Naive thymus-derived CD4-positive, alpha-beta T cell (primary cell): ENCODE data around the gene RAB8B. TPM values are rescaled to one million over a fixed set of nuclear protein-coding genes. Genes with fewer than 3 reads are reported as not detected.

ENCODE experiments used
- ATAC-seq: fragments of 150-1000 bp; cut with Tn5 transposase; 2 replicates; pipeline ENCODE4 v1.10.0; 2021; ENCODE audit warnings: mild to moderate bottlenecking, moderate library complexity
- CTCF ChIA-PET: fragments of 350-600 bp; sonication (Branson Sonifier 250); formaldehyde crosslinking; loops from one replicate; lab custom pipeline; 2021; ENCODE audit warnings: antibody characterized with exemption; lab: Charles Lee
- POLR2A ChIA-PET: fragments of 350-600 bp; sonication (Branson Sonifier 250); formaldehyde crosslinking; loops from one replicate; lab custom pipeline; 2021; ENCODE audit warnings: antibody characterized with exemption, inconsistent platforms; lab: Charles Lee
- DNase-seq, 9 donors: peaks; one replicate each; pipeline versions ENCODE4 v3.0.0 to v3.0.0-alpha.2; 2020 to 2022; ENCODE audit warnings: mixed read lengths in 1 of 9
- H3K27ac ChIP-seq: one replicate; pipeline ENCODE4 v1.7.0; 2013; ENCODE audit warnings: mild to moderate bottlenecking, low read depth, low read length, moderate library complexity
- H3K27me3 ChIP-seq, 2 donors: one replicate each; pipeline ENCODE4 v1.7.0; 2013; ENCODE audit warnings: low read length in 2 of 2, mild to moderate bottlenecking in 2 of 2, moderate library complexity in 2 of 2; ENCODE audit not compliant: control insufficient read depth in 2 of 2, insufficient read depth in 2 of 2
- H3K36me3 ChIP-seq, 3 experiments: 1 replicate in 2 of 3; 2 replicates in 1 of 3; pipeline ENCODE4 v1.7.0; 2013; ENCODE audit warnings: low read length in 3 of 3, mild to moderate bottlenecking in 3 of 3, moderate library complexity in 1 of 3; ENCODE audit not compliant: insufficient read depth in 3 of 3, control insufficient read depth in 2 of 3
- H3K4me1 ChIP-seq, 2 donors: one replicate each; pipeline ENCODE4 v1.7.0; 2013; ENCODE audit warnings: low read length in 2 of 2, mild to moderate bottlenecking in 2 of 2, moderate library complexity in 1 of 2; ENCODE audit not compliant: control insufficient read depth in 2 of 2, insufficient read depth in 2 of 2
- H3K4me3 ChIP-seq: 2 replicates; pipeline ENCODE4 v1.7.0; 2013; ENCODE audit warnings: mild to moderate bottlenecking, low read length
- H3K9me3 ChIP-seq, 3 experiments: 1 replicate in 2 of 3; 2 replicates in 1 of 3; pipeline ENCODE4 v1.7.0; 2013; ENCODE audit warnings: low read length in 3 of 3; ENCODE audit not compliant: control insufficient read depth in 2 of 3
- H3K27ac Mint-ChIP-seq, 9 donors: one replicate each; pipeline ENCODE4 v1.8.0; 2020 to 2022; ENCODE audit warnings: mixed read lengths in 9 of 9, mild to moderate bottlenecking in 8 of 9, moderate library complexity in 5 of 9, inconsistent platforms in 2 of 9
- H3K27me3 Mint-ChIP-seq, 5 donors: one replicate each; pipeline ENCODE4 v1.8.0; 2021 to 2022; ENCODE audit warnings: mixed read lengths in 5 of 5, mild to moderate bottlenecking in 1 of 5
- H3K36me3 Mint-ChIP-seq, 5 donors: one replicate each; pipeline ENCODE4 v1.8.0; 2020 to 2022; ENCODE audit warnings: mixed read lengths in 5 of 5, mild to moderate bottlenecking in 3 of 5, inconsistent platforms in 1 of 5
- H3K4me1 Mint-ChIP-seq, 7 donors: one replicate each; pipeline ENCODE4 v1.8.0; 2020 to 2022; ENCODE audit warnings: mixed read lengths in 7 of 7, mild to moderate bottlenecking in 3 of 7, inconsistent platforms in 1 of 7
- H3K4me3 Mint-ChIP-seq, 10 donors: one replicate each; pipeline ENCODE4 v1.8.0; 2020 to 2022; ENCODE audit warnings: mild to moderate bottlenecking in 10 of 10, mixed read lengths in 10 of 10, moderate library complexity in 6 of 10, inconsistent platforms in 2 of 10
- H3K9me3 Mint-ChIP-seq, 11 donors: one replicate each; pipeline ENCODE4 v1.8.0; 2020 to 2022; ENCODE audit warnings: mixed read lengths in 11 of 11, mild to moderate bottlenecking in 4 of 11, inconsistent platforms in 1 of 11, moderate library complexity in 1 of 11
- intact Hi-C, 2 donors: fragments of 100-400 bp; cut with micrococcal nuclease; formaldehyde crosslinking; loops; one replicate each; pipeline ENCODE4 v1.15.1; 2023
- polyA plus RNA-seq, 2 donors: library from polyadenylated mRNA; unstranded; fragments of 300-500 nt; fragmentation: Illumina TruSeq; gene quantifications; one replicate each; pipeline ENCODE4 v1.2.3, GENCODE V29; 2021
- total RNA-seq, 6 experiments: library from RNA in 5 of 6; stranded (reverse) in 5 of 6; gene quantifications; 1 replicate in 5 of 6; 2 replicates in 1 of 6; pipeline ENCODE4 v1.2.3 and lab custom pipeline; 2021 to 2026

RAB8B gene
- 100 to 1,000 TPM in 1 of 5 experiments, 10 to 100 TPM in 4; 37.2 to 100 (median 71.3) TPM for total RNA-seq
- polyA plus RNA-seq = 10 to 100 TPM; 30.4 to 32.0 TPM
- 89.8 reads per million, percentile 82 among the genes with 10 or more reads in this experiment for total RNA-seq (lab: John Stamatoyannopoulos, UW)

DNA sequence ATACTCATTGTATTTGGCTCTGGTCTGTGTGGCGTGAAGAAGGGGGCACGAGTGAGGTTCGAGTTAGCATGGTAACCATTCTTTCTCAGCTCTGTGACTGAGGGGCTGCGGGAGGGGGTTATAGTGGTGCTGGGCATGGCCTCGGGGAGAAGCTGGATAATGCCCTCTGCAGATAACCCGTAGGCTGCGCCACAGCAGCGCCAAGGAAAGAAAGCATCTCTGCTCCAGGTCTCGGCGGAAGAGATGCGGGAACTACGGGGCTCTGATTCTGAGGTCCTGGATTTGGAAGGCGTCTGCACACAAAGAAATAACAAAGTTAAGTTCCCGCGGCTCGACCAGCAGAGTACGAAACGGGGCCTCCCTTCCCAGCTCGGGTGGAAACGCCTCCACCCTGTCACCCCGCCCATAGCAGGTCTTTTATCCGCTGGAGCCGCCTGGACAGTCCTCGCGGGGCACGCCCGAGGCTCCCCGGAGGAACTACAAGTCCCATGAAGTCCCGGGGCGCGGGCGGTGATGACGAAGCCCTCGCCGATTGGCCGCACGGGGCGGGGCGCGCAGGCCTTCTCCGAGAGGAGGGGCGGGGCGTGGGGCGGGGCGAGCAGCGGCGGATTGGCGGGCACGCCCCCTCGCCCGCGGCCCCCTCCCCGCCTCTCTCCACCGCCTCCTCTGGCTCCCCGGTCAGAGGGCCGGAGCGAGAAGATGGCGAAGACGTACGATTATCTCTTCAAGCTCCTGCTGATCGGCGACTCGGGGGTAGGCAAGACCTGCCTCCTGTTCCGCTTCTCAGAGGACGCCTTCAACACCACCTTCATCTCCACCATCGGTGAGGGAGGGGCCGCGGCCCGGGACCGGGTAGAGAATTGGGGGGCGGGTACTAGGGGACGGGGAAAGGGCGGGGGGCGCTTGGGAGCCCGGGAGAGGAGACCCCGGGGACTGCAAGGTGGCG is at the start of gene RAB8B:
Gene RAB8B (plus strand): TSS at position 681 of the 946 bp plus-strand sequence. CDS start 19 bp downstream, at position 700.
- Histone ChIP-seq H3K4me3 (peak within 1 kb of the TSS; percentile 86), H3K9me3 (no peaks in the 10 kb centered on the region), H3K27ac (peak within 1 kb of the TSS; percentile 99), H3K4me1 (peaks cover 22 to 40% of the 10 kb centered on the region in 2 donors), H3K27me3 (no peaks in the 10 kb centered on the region), H3K36me3 (peaks cover 0 to 8% (median 0%) of the 10 kb centered on the region in 3 experiments)
- peaks cover 41 to 54% (median 50%) of the 10 kb centered on the region in 7 donors for H3K4me1 Mint-ChIP-seq
- peaks cover 0 to 2% (median 0%) of the 10 kb centered on the region in 11 donors for H3K9me3 Mint-ChIP-seq
- ChIA-PET POLR2A (interaction anchor here (2.2 kb wide), 1 partner anchor 32 kb away, joined by 9 read pairs; the partner anchor contains the start of gene RPS27L), CTCF (interaction anchor here (1.4 kb wide), 1 partner anchor 32 kb away, joined by 4 read pairs; the partner anchor contains the start of gene RPS27L)
- peak within 1 kb of the TSS; percentile 84 to 98 (median 95) for H3K27ac Mint-ChIP-seq
- intact Hi-C loops = loop anchor here (1.0 to 2.0 kb wide), 7 partner anchors 32 to 905 kb away; partner anchors contain the start of genes APH1B (in 2 of the 2), LACTB (in 2 of the 2), RPS27L (in 1 of the 2) and USP3 (in 1 of the 2)
- ATAC-seq (peak; percentile 88), DNase-seq (peak; percentile 85 to 98 (median 93))
- H3K36me3 Mint-ChIP-seq = peaks cover 0 to 19% (median 0%) of the 10 kb centered on the region in 5 donors
- peaks cover 0 to 3% (median 0%) of the 10 kb centered on the region in 5 donors for H3K27me3 Mint-ChIP-seq
- peak within 1 kb of the TSS; percentile 92 to 99 (median 97) for H3K4me3 Mint-ChIP-seq

DNA sequence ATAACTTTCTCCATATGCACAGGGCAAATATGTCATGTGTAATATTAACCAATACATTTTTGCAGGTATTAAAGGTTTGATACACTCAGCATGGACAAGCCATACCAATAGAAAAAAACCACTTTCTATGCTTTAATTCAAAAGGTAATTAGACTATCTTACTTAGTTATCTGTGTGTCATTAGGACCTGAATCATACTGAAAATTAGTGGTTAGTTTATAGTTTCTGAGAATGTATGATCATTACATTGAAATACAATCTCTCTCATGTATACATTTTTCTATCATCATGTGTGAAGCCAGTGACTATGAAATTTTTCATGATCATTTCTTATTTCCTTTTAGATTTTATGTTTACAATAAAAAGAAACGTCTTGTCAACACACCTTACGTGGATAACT is 48.5 kb upstream of the RAB8B start:
- Mint-ChIP-seq H3K4me3 (no peak overlapping the region), H3K27me3 (no peaks in the 10 kb centered on the region), H3K9me3 (peaks cover 0 to 3% (median 0%) of the 10 kb centered on the region in 11 donors), H3K36me3 (peaks cover 0 to 26% (median 13%) of the 10 kb centered on the region in 5 donors), H3K4me1 (peaks cover 0 to 7% (median 0%) of the 10 kb centered on the region in 7 donors), H3K27ac (no peak overlapping the region)
- CTCF ChIA-PET = no interaction called here
- ATAC-seq (no peak), DNase-seq (no peak)
- Histone ChIP-seq H3K4me1 (no peaks in the 10 kb centered on the region), H3K4me3 (no peak overlapping the region), H3K27me3 (no peaks in the 10 kb centered on the region), H3K9me3 (no peaks in the 10 kb centered on the region), H3K36me3 (no peaks in the 10 kb centered on the region), H3K27ac (no peak overlapping the region)
- POLR2A ChIA-PET = no interaction called here
- intact Hi-C loops = no loop called here

DNA sequence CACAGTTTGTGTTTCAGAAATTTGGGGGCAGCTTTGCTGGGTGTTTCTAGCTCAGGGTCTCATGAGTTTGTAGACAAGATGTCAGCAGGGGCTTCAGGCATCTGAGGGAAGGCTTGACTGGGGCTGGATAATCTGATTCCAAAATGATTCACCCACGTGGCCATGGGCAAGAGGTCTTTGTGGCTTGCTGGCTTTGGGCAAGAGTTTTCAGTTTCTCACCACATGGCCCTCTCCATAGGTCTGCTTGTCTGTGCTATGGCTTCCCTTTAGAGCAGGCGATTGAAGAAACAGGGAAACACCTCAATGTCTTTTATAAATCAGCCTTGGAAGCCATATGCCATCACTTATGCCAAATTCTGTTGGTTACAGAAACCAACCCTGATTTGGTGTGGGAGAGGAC is 44.0 kb upstream of the RAB8B start:
- Histone ChIP-seq H3K27ac (no peak overlapping the region), H3K36me3 (peaks cover 0 to 14% (median 0%) of the 10 kb centered on the region in 3 experiments), H3K27me3 (no peaks in the 10 kb centered on the region), H3K4me3 (no peak overlapping the region), H3K9me3 (no peaks in the 10 kb centered on the region), H3K4me1 (no peaks in the 10 kb centered on the region)
- H3K4me1 Mint-ChIP-seq = peaks cover 0 to 14% (median 8%) of the 10 kb centered on the region in 7 donors
- CTCF ChIA-PET = interaction anchor here (0.9 to 1.0 kb wide), 2 partner anchors 12 to 1042 kb away, joined by 3 to 4 read pairs; partner anchors contain the start of gene RPS27L
- H3K27me3 Mint-ChIP-seq = no peaks in the 10 kb centered on the region
- intact Hi-C loops = no loop called here
- POLR2A ChIA-PET = no interaction called here
- peak overlapping the region in 2 of 9 donors; percentile 6 to 52 for H3K27ac Mint-ChIP-seq
- H3K4me3 Mint-ChIP-seq = no peak overlapping the region
- H3K36me3 Mint-ChIP-seq = peaks cover 0 to 41% (median 20%) of the 10 kb centered on the region in 5 donors
- peaks cover 0 to 3% (median 0%) of the 10 kb centered on the region in 11 donors for H3K9me3 Mint-ChIP-seq
- no peak for ATAC-seq
- no peak for DNase-seq

DNA sequence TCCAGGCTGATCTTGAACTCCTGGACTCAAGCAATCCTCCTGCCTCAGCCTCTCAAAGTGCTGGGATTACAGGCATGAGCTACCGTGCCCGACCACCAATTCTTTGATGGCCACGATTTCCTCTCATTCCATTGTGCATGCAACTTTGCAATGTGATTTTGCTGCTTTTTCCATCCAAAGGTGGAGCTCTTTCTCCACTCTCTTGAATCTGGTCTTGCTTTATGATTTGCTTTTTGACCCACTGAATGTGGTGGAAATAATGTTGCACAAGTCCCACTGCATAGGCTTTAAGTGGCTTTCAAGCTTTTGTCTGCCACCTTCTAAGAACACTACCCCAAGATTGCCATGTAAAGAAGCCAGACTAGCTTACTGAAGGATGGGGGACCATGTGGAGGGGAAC is 42.7 kb upstream of the RAB8B start:
- no peaks in the 10 kb centered on the region for H3K27me3 Mint-ChIP-seq
- no peak for ATAC-seq

DNA sequence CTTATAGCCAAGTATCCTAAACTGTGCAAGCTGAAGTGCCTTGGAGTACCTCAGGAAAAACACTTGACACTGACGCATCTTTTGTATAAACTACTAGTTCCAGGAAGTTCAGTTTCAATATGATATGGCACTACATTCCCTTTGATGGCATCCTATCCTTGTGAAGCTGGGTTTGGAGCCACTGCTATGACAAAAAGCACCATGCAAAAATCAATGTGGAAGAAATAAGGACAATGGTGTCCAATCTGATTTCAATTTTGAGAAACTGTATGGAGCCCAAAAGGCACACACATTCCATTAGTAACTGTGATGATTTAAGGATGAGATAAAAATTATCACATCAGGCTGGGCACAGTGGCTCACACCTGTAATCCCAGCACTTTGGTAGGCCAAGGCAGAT is 37.7 kb upstream of the RAB8B start:
- intact Hi-C loops = no loop called here
- CTCF ChIA-PET = no interaction called here
- Histone ChIP-seq H3K36me3 (peaks cover 0 to 20% (median 0%) of the 10 kb centered on the region in 3 experiments), H3K4me3 (no peak overlapping the region), H3K27ac (no peak overlapping the region), H3K4me1 (peaks cover 4 to 5% of the 10 kb centered on the region in 2 donors), H3K27me3 (no peaks in the 10 kb centered on the region), H3K9me3 (no peaks in the 10 kb centered on the region)
- peaks cover 4 to 40% (median 30%) of the 10 kb centered on the region in 7 donors for H3K4me1 Mint-ChIP-seq
- no peak for DNase-seq
- no peak overlapping the region for H3K4me3 Mint-ChIP-seq
- peaks cover 0 to 46% (median 14%) of the 10 kb centered on the region in 5 donors for H3K36me3 Mint-ChIP-seq
- POLR2A ChIA-PET = interaction anchor here (0.7 to 1.0 kb wide), 2 partner anchors 13 to 41 kb away, joined by 3 to 4 read pairs; no protein-coding TSS in a partner anchor
- H3K9me3 Mint-ChIP-seq = peaks cover 0 to 1% (median 0%) of the 10 kb centered on the region in 11 donors
- H3K27ac Mint-ChIP-seq = no peak overlapping the region
- ATAC-seq = no peak
- H3K27me3 Mint-ChIP-seq = no peaks in the 10 kb centered on the region

More for the DNA sequence above, 42.7 kb upstream of the RAB8B start:
- Histone ChIP-seq H3K4me3 (no peak overlapping the region), H3K36me3 (peaks cover 0 to 15% (median 0%) of the 10 kb centered on the region in 3 experiments), H3K4me1 (no peaks in the 10 kb centered on the region), H3K27me3 (no peaks in the 10 kb centered on the region), H3K9me3 (no peaks in the 10 kb centered on the region), H3K27ac (no peak overlapping the region)
- intact Hi-C loops = no loop called here
- Mint-ChIP-seq H3K4me1 (peaks cover 0 to 14% (median 8%) of the 10 kb centered on the region in 7 donors), H3K9me3 (peaks cover 0 to 3% (median 0%) of the 10 kb centered on the region in 11 donors), H3K27ac (peak overlapping the region in 4 of 9 donors; percentile 14 to 74 (median 46)), H3K36me3 (peaks cover 0 to 39% (median 24%) of the 10 kb centered on the region in 5 donors), H3K4me3 (no peak overlapping the region)
- POLR2A ChIA-PET = interaction anchor here (0.9 to 1.3 kb wide), 4 partner anchors 11 to 132 kb away, joined by 3 to 6 read pairs (median 4); partner anchors contain the start of gene RPS27L
- no peak for DNase-seq
- CTCF ChIA-PET = interaction anchor here (0.7 to 1.9 kb wide), 5 partner anchors 8 to 256 kb away, joined by 3 to 8 read pairs (median 3); no protein-coding TSS in a partner anchor

DNA sequence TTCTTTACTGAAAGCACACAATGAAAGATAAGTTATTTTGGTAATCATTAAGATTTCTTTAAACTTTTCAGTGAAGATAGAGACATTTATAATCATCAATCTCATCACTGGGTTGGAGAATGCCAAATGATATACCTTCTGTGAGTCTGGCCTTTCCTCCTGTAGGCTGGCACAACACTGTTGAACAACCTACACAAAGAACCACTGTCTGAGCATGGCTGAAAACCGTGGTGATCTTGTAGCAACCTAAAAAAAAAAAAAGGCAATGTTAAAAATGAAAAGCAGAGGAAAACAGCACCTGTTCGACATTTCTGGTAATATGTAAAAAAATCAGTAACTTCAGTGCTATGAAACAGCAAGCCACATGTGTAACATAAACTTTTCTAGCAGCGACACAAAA is 33.9 kb upstream of the RAB8B start:
- Mint-ChIP-seq H3K27ac (peak overlapping the region in 6 of 9 donors; percentile 72 to 98 (median 90)), H3K9me3 (no peaks in the 10 kb centered on the region), H3K27me3 (no peaks in the 10 kb centered on the region), H3K4me1 (peaks cover 4 to 37% (median 27%) of the 10 kb centered on the region in 7 donors), H3K4me3 (peak overlapping the region; percentile 68 to 100 (median 97)), H3K36me3 (peaks cover 0 to 37% (median 5%) of the 10 kb centered on the region in 5 donors)
- Histone ChIP-seq H3K4me1 (peaks cover 10 to 11% of the 10 kb centered on the region in 2 donors), H3K9me3 (no peaks in the 10 kb centered on the region), H3K36me3 (peaks cover 0 to 15% (median 0%) of the 10 kb centered on the region in 3 experiments), H3K27ac (no peak overlapping the region), H3K4me3 (no peak overlapping the region), H3K27me3 (no peaks in the 10 kb centered on the region)
- CTCF ChIA-PET = no interaction called here
- POLR2A ChIA-PET = interaction anchor here (0.9 to 5.3 kb wide), 5 partner anchors 36 to 122 kb away, joined by 3 to 49 read pairs (median 9); partner anchors contain the start of gene APH1B
- no peak for ATAC-seq
- DNase-seq = no peak
- intact Hi-C loops = loop anchor here in 1 of 2 donors (5.0 kb wide), 1 partner anchor 77 kb away; no protein-coding TSS in a partner anchor
